ENCODE results near the gene LRATD1.

- TF ChIP-seq CTCF (IDR thresholded peaks at IDR 0.05), result no peak
- TF ChIP-seq POLR2A (IDR thresholded peaks at IDR 0.05), result no peak
These were observed 8.6 kb downstream of the LRATD1 start for GRCh38 chr2:14641116-14641515.

Data from body of pancreas (tissue), 4 donors.